Measurements from ENCODE around the gene ZBTB20.

Gene ZBTB20

DNA sequence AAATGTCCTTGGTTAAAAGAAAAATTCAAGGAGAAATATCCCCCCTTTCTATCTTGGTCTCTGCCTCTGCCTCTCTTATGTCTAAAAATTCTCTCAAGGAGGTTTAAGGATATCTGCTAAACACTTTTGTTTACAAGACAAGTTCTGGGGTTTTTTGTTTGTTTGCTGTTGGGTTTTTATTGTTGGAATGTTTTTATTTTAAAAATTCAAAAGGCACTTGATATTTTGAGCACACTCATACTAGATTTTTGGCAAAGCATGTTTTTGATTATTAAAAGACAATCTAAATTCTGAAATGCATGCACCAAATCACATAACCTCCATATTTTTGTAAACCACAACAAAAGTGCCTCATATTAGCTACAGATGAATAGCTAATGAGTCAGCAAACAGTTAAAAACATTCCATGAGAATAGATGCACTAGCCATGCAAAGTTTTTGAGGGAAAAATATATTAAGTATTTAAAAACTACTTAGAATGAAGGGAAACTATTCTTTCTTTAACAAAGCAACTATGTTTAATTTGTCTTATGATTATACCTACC lies 84.6 kb downstream of the ZBTB20 start:
- Histone ChIP-seq H3K18ac (ENCODE audit: low read depth in 1 of 2, low read length in 2 of 2) (no peak overlapping the region), H3K4ac (ENCODE audit: low read depth in 1 of 2, low read length in 2 of 2) (no peak overlapping the region), H3K4me1 (ENCODE audit: control insufficient read depth, insufficient read depth, low read depth, low read length) (no peaks in the 10 kb centered on the region), H3K79me1 (replicated peaks; ENCODE audit: low read length, poor library complexity, severe bottlenecking) (no peaks in the 10 kb centered on the region), H2BK5ac (ENCODE audit: low read depth, low read length, poor library complexity, severe bottlenecking) (no peak overlapping the region), H3K9me3 (ENCODE audit: control insufficient read depth, low read length) (no peaks in the 10 kb centered on the region), H2AFZ (ENCODE audit: low read depth, low read length) (no peak overlapping the region), H2BK15ac (ENCODE audit: low read depth, poor library complexity, severe bottlenecking) (no peak overlapping the region), H3K27me3 (ENCODE audit: control insufficient read depth in 1 of 2, insufficient read depth in 1 of 2, low read length in 2 of 2) (no peaks in the 10 kb centered on the region), H3K14ac (ENCODE audit: low read length in 2 of 2) (no peak overlapping the region), H2AK5ac (ENCODE audit: low read length, severe bottlenecking) (no peak overlapping the region), H2BK12ac (ENCODE audit: low read length in 2 of 2) (no peak overlapping the region), H3K27ac (ENCODE audit: low read length, poor library complexity, severe bottlenecking) (no peak overlapping the region), H4K91ac (ENCODE audit: low read length) (no peak overlapping the region), H3K36me3 (ENCODE audit: control insufficient read depth in 1 of 2, insufficient read depth in 2 of 2, low read depth in 1 of 2, low read length in 2 of 2) (no peaks in the 10 kb centered on the region), H2BK120ac (ENCODE audit: low read depth, low read length) (no peak overlapping the region), H3K4me2 (ENCODE audit: low read length, poor library complexity, severe bottlenecking) (no peak overlapping the region), H3K23ac (ENCODE audit: low read length in 2 of 2) (no peak overlapping the region), H3K4me3 (ENCODE audit: insufficient read depth in 1 of 2, low read depth in 1 of 2, low read length in 2 of 2) (no peak overlapping the region), H3K9ac (ENCODE audit: low read length) (peak overlapping the region; percentile 56), H4K8ac (ENCODE audit: low read length) (no peak overlapping the region)
- DNase-seq: no peak

DNA sequence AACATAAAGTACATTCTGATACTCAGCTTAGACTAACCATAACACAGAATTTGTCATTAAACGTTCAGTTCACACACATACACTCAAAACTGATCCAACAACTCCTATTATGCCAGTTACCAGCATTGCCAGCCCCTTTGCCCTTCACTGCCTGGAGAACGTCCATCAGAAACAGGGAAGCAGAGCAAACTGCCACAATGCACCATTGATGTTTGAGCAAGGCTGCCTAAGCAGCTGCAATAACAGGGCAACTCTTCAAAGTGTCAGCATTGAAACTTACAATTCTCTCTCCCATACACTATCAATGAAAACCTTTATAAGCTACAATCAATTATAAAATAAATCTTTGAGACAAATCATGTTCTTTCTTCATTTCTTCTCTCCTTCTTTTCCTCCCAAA lies 85.1 kb downstream of the ZBTB20 start:
- Histone ChIP-seq H3K4me1 (ENCODE audit: control insufficient read depth, insufficient read depth, low read depth, low read length) (no peaks in the 10 kb centered on the region), H3K27ac (ENCODE audit: low read length, poor library complexity, severe bottlenecking) (no peak overlapping the region), H2BK5ac (ENCODE audit: low read depth, low read length, poor library complexity, severe bottlenecking) (no peak overlapping the region), H2AFZ (ENCODE audit: low read depth, low read length) (no peak overlapping the region), H3K27me3 (ENCODE audit: control insufficient read depth in 1 of 2, insufficient read depth in 1 of 2, low read length in 2 of 2) (no peaks in the 10 kb centered on the region), H2BK120ac (ENCODE audit: low read depth, low read length) (no peak overlapping the region), H2BK12ac (ENCODE audit: low read length in 2 of 2) (no peak overlapping the region), H3K4me2 (ENCODE audit: low read length, poor library complexity, severe bottlenecking) (no peak overlapping the region), H4K8ac (ENCODE audit: low read length) (no peak overlapping the region), H3K79me1 (replicated peaks; ENCODE audit: low read length, poor library complexity, severe bottlenecking) (no peaks in the 10 kb centered on the region), H3K9me3 (ENCODE audit: control insufficient read depth, low read length) (no peaks in the 10 kb centered on the region), H3K36me3 (ENCODE audit: control insufficient read depth in 1 of 2, insufficient read depth in 2 of 2, low read depth in 1 of 2, low read length in 2 of 2) (no peaks in the 10 kb centered on the region), H3K14ac (ENCODE audit: low read length in 2 of 2) (no peak overlapping the region), H3K18ac (ENCODE audit: low read depth in 1 of 2, low read length in 2 of 2) (no peak overlapping the region), H3K23ac (ENCODE audit: low read length in 2 of 2) (no peak overlapping the region), H2AK5ac (ENCODE audit: low read length, severe bottlenecking) (no peak overlapping the region), H4K91ac (ENCODE audit: low read length) (no peak overlapping the region), H3K4me3 (ENCODE audit: insufficient read depth in 1 of 2, low read depth in 1 of 2, low read length in 2 of 2) (no peak overlapping the region), H3K9ac (ENCODE audit: low read length) (peak overlapping the region; percentile 56), H3K4ac (ENCODE audit: low read depth in 1 of 2, low read length in 2 of 2) (no peak overlapping the region), H2BK15ac (ENCODE audit: low read depth, poor library complexity, severe bottlenecking) (no peak overlapping the region)
- 68% methylated on average over 2 of the region's 2 CpGs for WGBS
- no peak for DNase-seq

DNA sequence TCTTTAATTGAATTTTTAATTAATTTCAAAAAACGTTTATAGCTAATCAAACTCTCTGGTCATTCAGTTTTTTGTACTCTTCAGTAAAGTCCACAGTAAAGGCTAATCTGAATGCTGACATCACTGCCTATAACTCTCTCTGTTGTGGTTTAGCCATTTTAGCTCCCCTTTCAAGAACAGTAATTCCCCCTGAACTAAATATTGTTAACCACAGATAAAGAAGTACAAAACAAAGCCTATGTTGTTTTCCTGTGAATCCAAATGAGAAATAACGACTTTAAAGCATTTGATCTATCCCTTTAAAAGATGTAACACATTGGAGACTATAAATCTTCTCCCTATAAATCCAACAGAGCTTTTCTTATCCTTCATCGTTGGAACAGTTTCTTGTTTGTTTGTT lies 94.2 kb downstream of the ZBTB20 start:
- no peak overlapping the region for H3K9ac ChIP-seq (ENCODE audit: low read length)
- H3K79me1 ChIP-seq (replicated peaks; ENCODE audit: low read length, poor library complexity, severe bottlenecking): no peaks in the 10 kb centered on the region
- no peaks in the 10 kb centered on the region for H3K36me3 ChIP-seq (ENCODE audit: control insufficient read depth in 1 of 2, insufficient read depth in 2 of 2, low read depth in 1 of 2, low read length in 2 of 2)
- no peak overlapping the region for H3K14ac ChIP-seq (ENCODE audit: low read length in 2 of 2)
- no peak overlapping the region for H2BK15ac ChIP-seq (ENCODE audit: low read depth, poor library complexity, severe bottlenecking)
- DNase-seq: no peak
- no peaks in the 10 kb centered on the region for H3K4me1 ChIP-seq (ENCODE audit: control insufficient read depth, insufficient read depth, low read depth, low read length)
- H3K18ac ChIP-seq (ENCODE audit: low read depth in 1 of 2, low read length in 2 of 2): no peak overlapping the region
- no peak overlapping the region for H4K8ac ChIP-seq (ENCODE audit: low read length)
- H2BK5ac ChIP-seq (ENCODE audit: low read depth, low read length, poor library complexity, severe bottlenecking): no peak overlapping the region
- H3K9me3 ChIP-seq (ENCODE audit: control insufficient read depth, low read length): no peaks in the 10 kb centered on the region
- H3K4me3 ChIP-seq (ENCODE audit: insufficient read depth in 1 of 2, low read depth in 1 of 2, low read length in 2 of 2): no peak overlapping the region
- H3K23ac ChIP-seq (ENCODE audit: low read length in 2 of 2): no peak overlapping the region
- WGBS: 83% methylated on average over 2 of the region's 3 CpGs
- H2BK12ac ChIP-seq (ENCODE audit: low read length in 2 of 2): no peak overlapping the region
- H3K4ac ChIP-seq (ENCODE audit: low read depth in 1 of 2, low read length in 2 of 2): no peak overlapping the region
- H4K91ac ChIP-seq (ENCODE audit: low read length): no peak overlapping the region
- H3K27ac ChIP-seq (ENCODE audit: low read length, poor library complexity, severe bottlenecking): no peak overlapping the region
- H3K27me3 ChIP-seq (ENCODE audit: control insufficient read depth in 1 of 2, insufficient read depth in 1 of 2, low read length in 2 of 2): no peaks in the 10 kb centered on the region
- no peak overlapping the region for H2AFZ ChIP-seq (ENCODE audit: low read depth, low read length)
- H3K4me2 ChIP-seq (ENCODE audit: low read length, poor library complexity, severe bottlenecking): no peak overlapping the region
- H2BK120ac ChIP-seq (ENCODE audit: low read depth, low read length): no peak overlapping the region
- H2AK5ac ChIP-seq (ENCODE audit: low read length, severe bottlenecking): no peak overlapping the region

DNA sequence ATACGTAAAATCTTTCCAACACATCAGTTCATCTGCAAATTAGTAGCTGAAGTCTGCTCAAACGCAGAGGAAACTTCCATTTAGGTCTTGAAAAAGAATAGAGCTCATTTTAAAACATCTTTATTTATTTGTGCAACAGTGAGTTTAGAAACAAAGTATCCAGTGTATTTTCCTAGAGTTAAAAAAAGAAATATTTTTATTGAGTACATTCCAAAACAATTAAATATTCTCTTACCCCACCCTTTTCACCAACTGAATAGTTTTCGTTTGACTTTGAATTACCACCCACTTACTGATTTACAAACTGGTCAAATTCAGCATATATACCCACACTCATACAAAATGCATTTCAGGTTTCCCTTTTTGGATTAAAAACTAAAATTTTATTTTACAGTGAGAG lies 104.7 kb downstream of the ZBTB20 start:
- no peak overlapping the region for H2AK5ac ChIP-seq (ENCODE audit: low read length, severe bottlenecking)
- no peaks in the 10 kb centered on the region for H3K36me3 ChIP-seq (ENCODE audit: control insufficient read depth in 1 of 2, insufficient read depth in 2 of 2, low read depth in 1 of 2, low read length in 2 of 2)
- no peaks in the 10 kb centered on the region for H3K27me3 ChIP-seq (ENCODE audit: control insufficient read depth in 1 of 2, insufficient read depth in 1 of 2, low read length in 2 of 2)
- H3K4me2 ChIP-seq (ENCODE audit: low read length, poor library complexity, severe bottlenecking): no peak overlapping the region
- H2BK5ac ChIP-seq (ENCODE audit: low read depth, low read length, poor library complexity, severe bottlenecking): no peak overlapping the region
- no peak overlapping the region for H2AFZ ChIP-seq (ENCODE audit: low read depth, low read length)
- no peak overlapping the region for H4K91ac ChIP-seq (ENCODE audit: low read length)
- no peak overlapping the region for H2BK120ac ChIP-seq (ENCODE audit: low read depth, low read length)
- 100% methylated on average over 2 of the region's 3 CpGs for WGBS
- H3K9ac ChIP-seq (ENCODE audit: low read length): peak overlapping the region; percentile 50
- H3K4me3 ChIP-seq (ENCODE audit: insufficient read depth in 1 of 2, low read depth in 1 of 2, low read length in 2 of 2): no peak overlapping the region
- no peaks in the 10 kb centered on the region for H3K4me1 ChIP-seq (ENCODE audit: control insufficient read depth, insufficient read depth, low read depth, low read length)
- H3K79me1 ChIP-seq (replicated peaks; ENCODE audit: low read length, poor library complexity, severe bottlenecking): no peaks in the 10 kb centered on the region
- H3K9me3 ChIP-seq (ENCODE audit: control insufficient read depth, low read length): no peaks in the 10 kb centered on the region
- H4K8ac ChIP-seq (ENCODE audit: low read length): no peak overlapping the region
- H3K23ac ChIP-seq (ENCODE audit: low read length in 2 of 2): no peak overlapping the region
- no peak overlapping the region for H3K18ac ChIP-seq (ENCODE audit: low read depth in 1 of 2, low read length in 2 of 2)
- no peak for DNase-seq
- no peak overlapping the region for H3K14ac ChIP-seq (ENCODE audit: low read length in 2 of 2)
- H2BK12ac ChIP-seq (ENCODE audit: low read length in 2 of 2): no peak overlapping the region
- no peak overlapping the region for H3K4ac ChIP-seq (ENCODE audit: low read depth in 1 of 2, low read length in 2 of 2)
- no peak overlapping the region for H2BK15ac ChIP-seq (ENCODE audit: low read depth, poor library complexity, severe bottlenecking)
- H3K27ac ChIP-seq (ENCODE audit: low read length, poor library complexity, severe bottlenecking): no peak overlapping the region
